Measurements from ENCODE around the gene IL15RA. TPM values are rescaled to one million over a fixed set of nuclear protein-coding genes. Genes with fewer than 3 reads are reported as not detected.
"Not testable (repeated sequence)": the region's sequence is repeated elsewhere in the genome, so short reads cannot be mapped to it uniquely, and the experiment has no call there.

Gene IL15RA
- total and polyA plus RNA-seq, 2 experiments from 2014 or later = 4.0 to 7.0 TPM

DNA sequence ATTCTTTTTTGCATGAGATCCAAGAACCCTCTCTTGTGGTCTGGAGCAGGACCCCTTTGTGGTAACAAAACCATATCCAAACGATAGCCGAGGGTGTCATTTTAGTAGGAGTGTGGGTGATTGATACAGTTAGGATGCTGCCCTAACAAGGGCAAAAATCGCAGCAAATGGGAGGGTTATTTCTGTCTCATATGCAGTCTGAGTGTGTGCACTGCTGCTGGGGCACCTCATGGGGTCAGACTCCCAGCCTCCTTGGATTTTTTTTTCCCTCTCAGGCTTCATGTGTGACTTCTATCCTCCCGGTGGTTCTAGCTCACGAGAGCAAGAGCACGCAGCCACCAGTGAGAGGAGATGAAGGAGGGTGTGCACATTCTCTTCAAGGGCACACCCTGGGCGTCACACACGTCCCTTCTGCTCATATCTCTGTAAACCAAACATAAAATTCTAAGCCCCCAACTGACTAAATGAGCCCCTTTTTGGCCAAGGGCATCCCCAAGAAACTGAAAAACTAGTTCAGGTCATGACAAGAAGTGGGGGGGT, 28.6 kb upstream of the IL15RA start:
- H2AFZ ChIP-seq = no peak overlapping the region
- no peak overlapping the region for H3K9ac ChIP-seq
- no peak overlapping the region for H3K4me3 ChIP-seq
- H3F3A ChIP-seq (ENCODE audit: insufficient read depth) = peaks cover 13% of the 10 kb centered on the region
- no peaks in the 10 kb centered on the region for H3K36me3 ChIP-seq (ENCODE audit: low read depth)
- 31 to 38% methylated on average over 8 of the region's 8 CpGs for WGBS, 2 experiments (ENCODE audit: low coverage in 1 of 2, low lambda C conversion rate in 2 of 2, missing lambda C conversion rate in 2 of 2)
- no peaks in the 10 kb centered on the region; the same call in 1 of the 2 replicates for H3K27me3 ChIP-seq (replicated peaks; ENCODE audit: insufficient read depth)
- H3K9me2 ChIP-seq (ENCODE audit: insufficient read depth) = no peaks in the 10 kb centered on the region
- no peaks in the 10 kb centered on the region for H4K20me1 ChIP-seq (ENCODE audit: insufficient read depth)
- peaks cover 17% of the 10 kb centered on the region for H3K4me1 ChIP-seq (ENCODE audit: insufficient read depth)
- no peak overlapping the region for H3K4me2 ChIP-seq (ENCODE audit: unreplicated experiment)
- H3K79me2 ChIP-seq (ENCODE audit: insufficient read depth) = no peaks in the 10 kb centered on the region
- DNase-seq = no peak
- no peaks in the 10 kb centered on the region for H3K9me3 ChIP-seq (ENCODE audit: low read depth)
- TF ChIP-seq EZH2phosphoT487 (IDR thresholded peaks at IDR 0.05; ENCODE audit: insufficient read depth, low read depth) (no peak), EZH2 (IDR thresholded peaks at IDR 0.05; ENCODE audit: insufficient read depth, poor library complexity, severe bottlenecking) (no peak)
- H3K27ac ChIP-seq = no peak overlapping the region
- in situ Hi-C loops (cut with MboI) = no loop called here

GRCh38 chr10:6005161-6005804, 27.9 kb upstream of the IL15RA start:
- in situ Hi-C loops (cut with MboI); H2AFZ ChIP-seq; H3K9me3 ChIP-seq (ENCODE audit: low read depth); H3K4me2 ChIP-seq (ENCODE audit: unreplicated experiment); H3K27ac ChIP-seq; H3K36me3 ChIP-seq (ENCODE audit: low read depth); H4K20me1 ChIP-seq (ENCODE audit: insufficient read depth); H3K4me3 ChIP-seq; H3K79me2 ChIP-seq (ENCODE audit: insufficient read depth); H3K9me2 ChIP-seq (ENCODE audit: insufficient read depth); H3K9ac ChIP-seq; DNase-seq; H3K27me3 ChIP-seq (replicated peaks; ENCODE audit: insufficient read depth): not testable (repeated sequence)
- H3F3A ChIP-seq (ENCODE audit: insufficient read depth) = peaks cover 13% of the 10 kb centered on the region
- 60 to 62% methylated on average over 6 of the region's 6 CpGs for WGBS, 2 experiments (ENCODE audit: low coverage in 1 of 2, low lambda C conversion rate in 2 of 2, missing lambda C conversion rate in 2 of 2)
- H3K4me1 ChIP-seq (ENCODE audit: insufficient read depth) = peaks cover 17% of the 10 kb centered on the region

DNA sequence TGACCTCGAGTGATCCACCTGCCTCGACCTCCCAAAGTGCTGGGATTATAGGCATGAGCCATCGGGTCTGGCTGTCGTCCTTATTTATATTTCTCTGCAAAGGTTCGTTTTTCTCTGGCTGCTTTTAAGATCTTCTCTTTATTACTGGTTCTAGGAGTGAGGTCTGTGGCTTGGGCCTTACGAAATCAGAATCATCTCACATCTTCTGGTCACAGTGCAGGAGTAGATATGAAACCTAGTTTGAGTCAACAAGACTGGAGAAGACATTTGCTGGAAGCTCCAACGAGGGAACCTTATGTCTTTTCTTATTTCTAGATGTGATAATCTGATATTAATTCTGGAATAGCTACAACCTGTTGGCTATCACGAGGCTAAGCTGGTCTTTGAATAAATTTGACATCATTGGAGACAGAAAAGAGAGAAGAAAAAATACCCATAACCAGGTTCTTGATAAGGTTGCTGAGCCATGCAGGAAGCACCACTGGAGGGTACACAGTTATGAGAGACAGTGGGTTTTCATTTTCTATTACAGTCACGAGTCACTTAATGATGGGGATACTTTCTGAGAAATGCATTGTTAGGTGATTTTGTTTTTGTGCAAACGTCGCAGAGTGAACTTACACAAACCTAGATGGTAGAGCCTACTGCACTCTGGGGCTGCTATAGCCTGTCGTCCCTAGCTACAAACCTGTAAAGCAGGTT, 25.6 kb upstream of the IL15RA start:
- no peaks in the 10 kb centered on the region for H3K36me3 ChIP-seq (ENCODE audit: low read depth)
- no peak for TF ChIP-seq EZH2 (IDR thresholded peaks at IDR 0.05; ENCODE audit: insufficient read depth, poor library complexity, severe bottlenecking)
- TF ChIP-seq EZH2phosphoT487 (IDR thresholded peaks at IDR 0.05; ENCODE audit: insufficient read depth, low read depth) = no peak
- H4K20me1 ChIP-seq (ENCODE audit: insufficient read depth) = no peaks in the 10 kb centered on the region
- no peaks in the 10 kb centered on the region; the same call in 1 of the 2 replicates for H3K27me3 ChIP-seq (replicated peaks; ENCODE audit: insufficient read depth)
- in situ Hi-C loops (cut with MboI) = no loop called here
- WGBS, 2 experiments (ENCODE audit: low coverage in 1 of 2, low lambda C conversion rate in 2 of 2, missing lambda C conversion rate in 2 of 2) = 49 to 52% methylated on average over 12 of the region's 12 CpGs
- no peak overlapping the region for H3K9ac ChIP-seq
- H3K4me1 ChIP-seq (ENCODE audit: insufficient read depth) = no peaks in the 10 kb centered on the region
- H3K79me2 ChIP-seq (ENCODE audit: insufficient read depth) = no peaks in the 10 kb centered on the region
- no peak overlapping the region for H3K27ac ChIP-seq
- no peaks in the 10 kb centered on the region for H3K9me3 ChIP-seq (ENCODE audit: low read depth)
- H2AFZ ChIP-seq = no peak overlapping the region
- H3K4me3 ChIP-seq = no peak overlapping the region
- H3F3A ChIP-seq (ENCODE audit: insufficient read depth) = no peaks in the 10 kb centered on the region
- no peak overlapping the region for H3K4me2 ChIP-seq (ENCODE audit: unreplicated experiment)
- H3K9me2 ChIP-seq (ENCODE audit: insufficient read depth) = no peaks in the 10 kb centered on the region
- DNase-seq = no peak

GRCh38 chr10:5999440-6000165, 22.3 kb upstream of the IL15RA start:
- WGBS, 2 experiments (ENCODE audit: low coverage in 1 of 2, low lambda C conversion rate in 2 of 2, missing lambda C conversion rate in 2 of 2) = 57 to 59% methylated on average over 20 of the region's 20 CpGs
- no peaks in the 10 kb centered on the region for H3K9me2 ChIP-seq (ENCODE audit: insufficient read depth)
- no peaks in the 10 kb centered on the region for H3K4me1 ChIP-seq (ENCODE audit: insufficient read depth)

More at GRCh38 chr10:5999440-6000165, 22.3 kb upstream of the IL15RA start:
- in situ Hi-C loops (cut with MboI) = no loop called here
- Histone ChIP-seq H3F3A (ENCODE audit: insufficient read depth) (no peaks in the 10 kb centered on the region), H2AFZ (no peak overlapping the region), H3K79me2 (ENCODE audit: insufficient read depth) (no peaks in the 10 kb centered on the region), H3K4me3 (no peak overlapping the region), H3K36me3 (ENCODE audit: low read depth) (no peaks in the 10 kb centered on the region), H3K9ac (no peak overlapping the region), H3K9me3 (ENCODE audit: low read depth) (no peaks in the 10 kb centered on the region), H3K4me2 (ENCODE audit: unreplicated experiment) (no peak overlapping the region), H4K20me1 (ENCODE audit: insufficient read depth) (no peaks in the 10 kb centered on the region), H3K27me3 (replicated peaks; ENCODE audit: insufficient read depth) (0 out of 2 replicates have a peak, but pooled peaks cover 7% of the 10 kb centered on the region), H3K27ac (no peak overlapping the region)
- DNase-seq = no peak
- TF ChIP-seq EZH2phosphoT487 (IDR thresholded peaks at IDR 0.05; ENCODE audit: insufficient read depth, low read depth) (no peak), EZH2 (IDR thresholded peaks at IDR 0.05; ENCODE audit: insufficient read depth, poor library complexity, severe bottlenecking) (no peak)
